NCI-H128 (cell line): ENCODE results near the gene YARS1.

Source experiments
- DNase-seq: peaks from one replicate; lab custom pipeline; 2025; ENCODE audit not compliant: unreplicated experiment; lab: John Stamatoyannopoulos, UW

YARS1 gene

GRCh38 chr1:32782086-32782485 lies 35.1 kb downstream of the YARS1 start:
- no peak for DNase-seq

DNA sequence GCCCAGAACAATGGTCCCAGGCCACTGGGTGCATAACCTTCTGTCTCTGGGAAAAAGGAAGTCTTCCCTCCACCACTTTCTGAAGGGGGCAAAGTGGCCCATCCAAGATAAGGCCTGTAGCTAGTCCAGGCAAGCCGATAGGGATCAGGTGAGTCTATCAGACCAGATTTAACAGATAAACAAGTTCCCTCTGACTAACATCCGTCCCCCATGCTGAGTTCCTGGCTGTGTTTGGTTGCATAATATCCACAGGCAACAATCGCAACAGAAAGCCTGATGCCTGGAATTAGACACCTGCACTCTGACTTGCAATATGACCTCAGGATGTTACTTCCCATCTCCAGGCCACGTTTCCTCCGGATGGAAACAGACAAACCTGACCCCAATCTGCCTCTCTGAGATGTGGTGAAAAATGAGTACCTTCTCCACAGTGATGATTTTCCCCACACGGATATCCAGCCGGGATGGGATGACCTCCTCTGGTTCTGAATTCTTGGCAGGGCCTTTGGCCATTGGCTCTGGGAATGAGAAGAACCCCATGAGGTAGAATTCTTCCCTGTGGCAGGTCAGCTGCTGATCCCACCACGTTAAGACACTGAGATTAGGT lies 36.4 kb downstream of the YARS1 start:
- DNase-seq: no peak

GRCh38 chr1:32780005-32780404 lies 37.2 kb downstream of the YARS1 start:
- no peak for DNase-seq

DNA sequence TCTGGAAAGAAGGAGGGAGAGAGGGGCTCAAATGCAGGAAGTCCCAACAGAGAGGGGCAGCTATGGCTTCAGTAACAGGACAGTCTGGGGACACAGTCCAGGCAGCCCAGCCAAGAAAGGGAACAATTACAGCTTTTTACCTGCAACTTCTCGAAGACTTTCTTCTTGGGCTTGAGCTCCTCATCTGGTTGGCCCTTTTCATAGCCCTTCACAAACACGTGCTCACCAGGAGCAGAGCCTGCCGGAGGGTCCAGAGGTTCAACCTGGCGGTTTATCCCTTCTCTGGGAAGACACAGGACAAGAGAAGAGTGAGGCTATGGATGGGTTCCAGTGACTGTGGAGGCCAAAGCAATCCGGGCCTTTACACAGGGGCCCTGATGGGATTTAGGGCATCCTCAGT lies 37.9 kb downstream of the YARS1 start:
- no peak for DNase-seq

DNA sequence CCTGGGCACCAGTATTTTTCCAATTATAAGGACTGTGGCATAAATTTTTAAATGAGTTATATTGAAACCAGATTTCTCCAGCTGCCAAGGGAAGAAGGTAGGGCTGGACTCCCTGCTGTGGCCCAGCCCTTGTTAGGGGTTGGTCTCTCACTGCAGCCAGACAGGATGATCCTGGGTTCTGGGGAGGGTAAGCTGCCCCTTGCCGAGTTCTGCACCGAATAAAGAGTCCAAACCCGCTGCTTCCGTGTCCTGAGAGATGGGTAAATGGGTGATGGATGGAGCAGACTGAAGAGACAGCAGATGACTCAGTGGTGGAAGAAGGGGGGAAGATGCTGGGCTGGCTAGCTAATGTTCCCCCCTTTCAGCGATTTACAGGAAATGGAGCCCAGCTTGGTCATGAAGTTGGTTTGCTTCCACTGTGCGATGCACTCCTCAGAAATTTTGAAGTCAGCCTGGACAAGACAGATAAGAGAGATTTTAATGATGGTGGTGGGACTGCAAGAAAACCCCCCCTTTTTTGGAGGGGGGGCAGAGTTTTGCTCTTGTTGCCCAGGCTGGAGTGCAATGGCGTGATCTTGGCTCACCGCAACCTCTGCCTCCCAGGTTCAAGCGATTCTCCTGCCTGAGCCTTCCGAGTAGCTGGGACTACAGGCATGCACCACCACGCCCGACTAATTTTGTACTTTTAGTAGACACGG lies 41.4 kb downstream of the YARS1 start:
- no peak for DNase-seq

DNA sequence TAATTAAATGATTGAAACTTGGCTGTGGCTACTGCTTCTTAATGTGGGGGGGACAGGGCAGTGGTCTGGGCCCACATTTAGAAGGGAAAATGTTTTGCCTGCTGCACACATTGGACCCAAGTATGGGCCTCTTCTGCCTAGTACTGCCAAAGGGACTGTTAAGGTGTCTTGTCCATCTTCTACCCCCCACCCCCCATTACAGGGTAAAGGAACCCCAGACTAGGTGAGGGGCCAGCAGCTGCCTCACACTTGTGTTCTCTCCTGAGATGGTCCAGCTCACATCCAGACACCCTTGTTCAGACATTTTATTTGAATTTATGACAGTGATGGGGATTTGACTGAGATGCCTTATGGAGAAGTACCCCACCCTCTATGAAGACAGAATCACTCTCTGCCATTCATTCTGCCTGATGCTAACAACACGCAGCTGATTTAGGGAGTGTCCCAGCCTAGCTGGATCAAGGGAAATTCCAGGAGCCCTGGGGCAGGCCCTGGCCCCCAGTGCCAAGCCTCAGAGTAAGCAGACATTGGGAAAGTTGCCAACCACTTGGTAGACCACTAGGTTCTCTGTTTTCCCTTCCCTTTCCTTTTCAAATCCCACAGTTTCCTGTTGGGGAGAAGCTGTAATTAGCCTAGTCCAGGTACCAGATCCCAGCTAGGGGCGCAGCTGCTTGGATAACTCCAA lies 42.1 kb downstream of the YARS1 start:
- DNase-seq: no peak

- no peak for DNase-seq
Measured at GRCh38 chr1:32774464-32774808, 42.7 kb downstream of the YARS1 start.

DNA sequence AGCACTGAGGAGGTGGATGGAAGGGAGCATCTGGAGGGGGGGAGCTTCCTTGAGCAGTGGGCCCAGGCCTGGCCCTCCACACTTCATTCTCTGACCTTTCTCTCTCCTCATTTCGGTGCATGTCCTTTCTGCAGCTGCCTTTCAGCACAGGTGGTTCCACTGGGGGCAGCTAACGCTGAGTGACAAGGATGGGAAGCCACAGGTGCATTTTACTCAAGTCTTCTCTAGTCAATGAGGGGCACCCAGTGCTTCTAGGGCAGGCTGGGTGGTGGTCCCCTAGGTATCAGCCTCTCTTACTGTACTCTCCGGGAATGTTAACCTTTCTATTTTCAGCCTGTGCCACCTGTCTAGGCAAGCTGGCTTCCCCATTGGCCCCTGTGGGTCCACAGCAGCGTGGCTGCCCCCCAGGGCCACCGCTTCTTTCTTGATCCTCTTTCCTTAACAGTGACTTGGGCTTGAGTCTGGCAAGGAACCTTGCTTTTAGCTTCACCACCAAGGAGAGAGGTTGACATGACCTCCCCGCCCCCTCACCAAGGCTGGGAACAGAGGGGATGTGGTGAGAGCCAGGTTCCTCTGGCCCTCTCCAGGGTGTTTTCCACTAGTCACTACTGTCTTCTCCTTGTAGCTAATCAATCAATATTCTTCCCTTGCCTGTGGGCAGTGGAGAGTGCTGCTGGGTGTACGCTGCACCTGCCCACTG lies 43.2 kb downstream of the YARS1 start:
- DNase-seq: no peak

DNA sequence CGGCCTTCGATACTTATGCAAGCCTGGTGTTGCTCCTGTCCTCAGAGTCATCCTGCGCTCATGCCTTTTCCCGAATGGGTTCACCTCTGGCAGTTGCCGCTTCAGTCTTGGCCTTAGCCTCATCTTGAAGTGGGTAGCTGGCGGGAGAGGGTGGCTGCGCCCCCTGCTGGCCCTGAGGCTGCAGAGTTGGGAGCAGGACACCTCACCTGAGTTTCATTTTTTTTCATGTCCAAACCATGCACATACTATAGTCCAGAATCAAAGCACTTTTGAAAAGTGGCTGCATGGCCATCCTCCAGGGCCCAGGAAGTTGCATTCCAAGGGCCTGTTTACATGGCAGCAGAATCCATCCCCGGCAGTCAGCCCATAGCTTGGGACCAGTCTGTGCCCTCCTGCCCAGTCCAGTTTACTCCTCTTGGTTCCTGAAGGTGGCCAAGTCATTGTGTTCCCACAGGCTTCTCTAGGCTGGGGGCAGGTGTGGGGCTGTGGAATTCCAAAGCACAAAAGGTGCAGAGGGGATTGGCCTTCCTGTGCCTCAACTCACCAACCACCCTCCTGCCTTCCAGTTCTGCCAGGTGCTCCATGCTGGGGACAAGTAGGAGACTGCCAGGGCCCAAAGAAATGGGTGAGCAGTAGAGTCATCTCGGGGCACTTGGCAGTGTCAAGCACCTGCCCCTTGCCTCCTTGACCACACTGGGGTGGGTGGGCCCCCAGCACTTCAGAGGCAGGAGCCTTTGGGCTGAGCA lies 44.0 kb downstream of the YARS1 start:
- DNase-seq: peak; percentile 60

DNA sequence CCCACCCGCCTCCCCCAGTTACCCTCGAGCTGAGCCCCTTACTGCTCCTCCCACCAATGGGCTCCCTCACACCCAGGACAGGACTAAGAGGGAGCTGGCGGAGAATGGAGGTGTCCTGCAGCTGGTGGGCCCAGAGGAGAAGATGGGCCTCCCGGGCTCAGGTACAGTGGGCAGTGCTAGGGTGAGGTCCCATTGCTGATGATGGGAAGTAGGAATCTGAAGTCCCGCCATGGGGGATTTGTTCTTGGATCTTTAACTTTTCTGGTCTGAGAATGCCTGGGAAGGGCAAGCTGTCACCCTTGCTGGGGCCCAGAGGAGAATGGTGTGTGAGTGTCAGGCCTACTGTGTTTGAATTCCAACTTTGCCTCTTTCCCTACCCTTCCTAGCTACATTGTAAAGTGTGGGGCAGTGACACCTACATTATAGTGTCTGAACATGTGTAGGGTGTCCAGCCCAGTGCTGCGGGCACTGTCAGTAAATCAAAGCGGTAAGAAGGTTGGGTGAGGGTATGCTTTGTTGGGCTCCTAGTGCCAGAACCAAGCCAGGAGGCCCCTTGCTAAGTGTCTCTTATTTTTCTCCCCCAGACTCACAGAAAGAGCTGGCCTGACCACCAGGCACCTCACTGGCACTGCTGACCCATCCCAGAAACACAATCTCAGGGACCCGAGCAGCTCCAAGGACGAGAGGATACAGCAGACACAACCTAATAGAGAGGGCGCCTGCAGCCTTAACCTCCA lies 44.7 kb downstream of the YARS1 start:
- no peak for DNase-seq

DNA sequence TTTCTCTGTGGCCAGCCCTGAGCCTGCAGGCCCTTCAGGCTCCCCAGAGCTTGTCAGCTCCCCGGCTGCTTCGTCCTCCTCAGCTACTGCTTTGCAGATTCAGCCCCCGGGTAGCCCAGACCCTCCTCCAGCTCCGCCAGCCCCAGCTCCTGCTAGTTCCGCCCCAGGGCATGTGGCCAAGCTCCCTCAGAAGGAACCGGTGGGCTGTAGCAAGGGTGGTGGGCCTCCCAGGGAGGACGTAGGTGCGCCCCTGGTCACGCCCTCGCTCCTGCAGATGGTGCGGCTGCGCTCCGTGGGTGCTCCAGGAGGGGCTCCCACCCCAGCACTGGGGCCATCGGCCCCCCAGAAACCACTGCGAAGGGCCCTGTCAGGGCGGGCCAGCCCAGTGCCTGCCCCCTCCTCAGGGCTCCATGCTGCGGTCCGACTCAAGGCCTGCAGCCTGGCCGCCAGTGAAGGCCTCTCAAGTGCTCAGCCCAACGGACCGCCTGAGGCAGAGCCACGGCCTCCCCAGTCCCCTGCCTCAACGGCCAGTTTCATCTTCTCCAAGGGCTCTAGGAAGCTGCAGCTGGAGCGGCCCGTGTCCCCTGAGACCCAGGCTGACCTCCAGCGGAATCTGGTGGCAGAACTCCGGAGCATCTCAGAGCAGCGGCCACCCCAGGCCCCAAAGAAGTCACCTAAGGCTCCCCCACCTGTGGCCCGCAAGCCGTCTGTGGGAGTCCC lies 45.4 kb downstream of the YARS1 start:
- no peak for DNase-seq

DNA sequence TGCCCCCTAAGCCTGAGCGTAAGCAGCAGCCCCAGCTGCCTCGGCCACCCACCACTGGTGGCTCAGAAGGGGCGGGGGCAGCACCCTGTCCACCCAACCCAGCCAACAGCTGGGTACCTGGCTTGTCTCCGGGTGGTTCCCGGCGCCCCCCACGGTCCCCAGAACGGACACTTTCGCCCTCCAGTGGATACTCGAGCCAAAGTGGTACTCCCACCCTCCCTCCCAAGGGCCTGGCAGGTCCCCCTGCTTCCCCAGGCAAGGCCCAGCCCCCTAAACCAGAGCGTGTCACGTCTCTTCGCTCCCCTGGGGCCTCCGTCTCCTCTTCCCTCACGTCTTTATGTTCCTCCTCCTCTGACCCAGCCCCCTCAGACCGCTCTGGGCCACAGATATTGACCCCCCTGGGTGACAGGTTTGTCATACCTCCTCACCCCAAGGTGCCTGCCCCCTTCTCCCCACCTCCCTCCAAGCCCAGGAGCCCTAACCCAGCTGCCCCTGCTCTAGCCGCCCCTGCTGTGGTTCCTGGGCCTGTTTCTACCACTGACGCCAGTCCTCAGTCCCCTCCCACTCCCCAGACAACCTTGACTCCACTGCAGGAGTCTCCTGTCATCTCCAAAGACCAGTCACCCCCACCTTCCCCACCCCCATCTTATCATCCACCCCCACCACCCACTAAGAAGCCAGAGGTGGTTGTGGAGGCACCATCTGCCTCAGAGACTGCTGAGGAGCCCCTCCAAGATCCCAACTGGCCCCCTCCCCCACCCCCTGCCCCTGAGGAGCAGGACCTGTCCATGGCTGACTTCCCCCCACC lies 46.2 kb downstream of the YARS1 start:
- no peak for DNase-seq

DNA sequence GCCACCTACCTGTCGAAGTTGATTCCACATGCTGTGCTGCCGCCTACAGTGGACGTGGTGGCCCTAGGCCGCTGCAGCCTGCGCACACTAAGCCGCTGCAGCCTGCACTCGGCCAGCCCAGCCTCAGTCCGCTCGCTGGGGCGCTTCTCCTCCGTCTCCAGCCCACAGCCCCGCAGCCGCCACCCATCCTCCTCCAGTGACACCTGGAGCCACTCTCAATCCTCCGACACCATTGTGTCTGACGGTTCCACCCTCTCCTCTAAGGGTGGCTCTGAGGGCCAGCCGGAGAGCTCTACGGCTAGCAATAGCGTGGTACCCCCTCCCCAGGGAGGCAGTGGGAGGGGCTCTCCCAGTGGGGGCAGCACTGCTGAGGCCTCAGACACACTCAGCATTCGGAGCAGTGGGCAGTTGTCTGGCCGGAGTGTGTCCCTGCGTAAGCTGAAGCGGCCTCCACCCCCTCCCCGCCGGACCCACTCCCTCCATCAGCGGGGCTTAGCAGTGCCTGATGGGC lies 46.9 kb downstream of the YARS1 start:
- DNase-seq: no peak

GRCh38 chr1:32769524-32770220 lies 47.5 kb downstream of the YARS1 start:
- DNase-seq: no peak

- no peak for DNase-seq
Measured at GRCh38 chr1:32768110-32768850, 48.9 kb downstream of the YARS1 start.

DNA sequence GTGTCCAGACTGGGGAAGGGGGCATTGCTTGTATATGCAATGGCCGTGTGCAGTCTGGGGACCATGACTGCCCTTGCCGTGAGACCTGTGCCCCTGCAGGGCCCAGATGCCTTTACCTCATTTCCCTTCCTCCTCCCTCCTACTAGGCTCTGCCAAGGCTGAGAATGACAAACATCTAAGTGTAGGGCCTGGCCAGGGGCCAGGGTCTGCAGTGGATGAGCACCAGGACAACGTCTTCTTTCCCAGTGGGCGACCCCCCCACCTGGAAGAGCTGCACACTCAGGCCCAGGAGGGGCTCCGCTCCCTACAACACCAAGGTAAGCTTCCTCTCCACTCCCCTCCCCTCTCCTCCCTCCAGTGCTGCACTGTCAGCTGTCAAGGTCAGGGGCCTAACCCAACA lies 49.5 kb downstream of the YARS1 start:
- no peak for DNase-seq

GRCh38 chr1:32767156-32767555 lies 50.0 kb downstream of the YARS1 start:
- DNase-seq: no peak
